ENCODE results near the gene PPIE.

DNA sequence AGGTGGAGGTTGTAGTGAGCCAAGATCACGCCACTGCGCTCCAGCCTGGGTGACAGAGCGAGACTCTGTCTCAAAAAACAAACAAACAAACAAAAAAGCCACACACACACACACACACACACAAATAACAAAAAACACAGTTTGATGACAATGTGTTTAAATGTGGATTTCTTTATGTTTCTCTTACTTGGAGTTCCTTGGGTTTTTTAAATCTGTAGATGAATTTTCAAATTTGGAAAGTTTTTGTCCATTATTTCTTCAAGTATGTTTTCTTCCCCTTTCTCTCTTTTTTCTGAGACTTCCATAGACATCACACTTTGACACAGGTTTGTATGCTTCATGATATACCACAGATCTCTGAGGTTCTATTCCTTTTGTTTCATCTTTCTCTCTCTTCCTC, 12.1 kb upstream of the PPIE start:
- TF ChIP-seq ZFP30 (CRISPR knock-in tag; IDR thresholded peaks at IDR 0.05) (no peak), POU6F1 (CRISPR knock-in tag; IDR thresholded peaks at IDR 0.05; ENCODE audit: borderline replicate concordance, low read depth) (no peak), BACH2 (CRISPR knock-in tag; IDR thresholded peaks at IDR 0.05; ENCODE audit: borderline replicate concordance) (no peak), CREB5 (CRISPR knock-in tag; IDR thresholded peaks at IDR 0.05; ENCODE audit: low read depth) (no peak), PATZ1 (CRISPR knock-in tag; IDR thresholded peaks at IDR 0.05; ENCODE audit: borderline replicate concordance) (no peak), ZC3H10 (CRISPR knock-in tag; IDR thresholded peaks at IDR 0.05) (no peak), RARB (CRISPR knock-in tag; IDR thresholded peaks at IDR 0.05) (no peak), CSDC2 (CRISPR knock-in tag; IDR thresholded peaks at IDR 0.05) (no peak), ZNF565 (CRISPR knock-in tag; conservative IDR thresholded peaks at IDR 0.05; ENCODE audit: low read depth) (no peak), TCF4 (CRISPR knock-in tag; IDR thresholded peaks at IDR 0.05; ENCODE audit: borderline replicate concordance) (no peak), PPARA (CRISPR knock-in tag; IDR thresholded peaks at IDR 0.05; ENCODE audit: borderline replicate concordance) (no peak), ARNTL (CRISPR knock-in tag; IDR thresholded peaks at IDR 0.05; ENCODE audit: borderline replicate concordance, low read depth) (no peak)
- TF ChIP-seq, protein P1, sequence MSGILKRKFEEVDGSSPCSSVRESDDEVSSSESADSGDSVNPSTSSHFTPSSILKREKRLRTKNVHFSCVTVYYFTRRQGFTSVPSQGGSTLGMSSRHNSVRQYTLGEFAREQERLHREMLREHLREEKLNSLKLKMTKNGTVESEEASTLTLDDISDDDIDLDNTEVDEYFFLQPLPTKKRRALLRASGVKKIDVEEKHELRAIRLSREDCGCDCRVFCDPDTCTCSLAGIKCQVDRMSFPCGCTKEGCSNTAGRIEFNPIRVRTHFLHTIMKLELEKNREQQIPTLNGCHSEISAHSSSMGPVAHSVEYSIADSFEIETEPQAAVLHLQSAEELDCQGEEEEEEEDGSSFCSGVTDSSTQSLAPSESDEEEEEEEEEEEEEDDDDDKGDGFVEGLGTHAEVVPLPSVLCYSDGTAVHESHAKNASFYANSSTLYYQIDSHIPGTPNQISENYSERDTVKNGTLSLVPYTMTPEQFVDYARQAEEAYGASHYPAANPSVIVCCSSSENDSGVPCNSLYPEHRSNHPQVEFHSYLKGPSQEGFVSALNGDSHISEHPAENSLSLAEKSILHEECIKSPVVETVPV (CRISPR knock-in tag; IDR thresholded peaks at IDR 0.05) = no peak
